ENCODE results near the gene GBP7.

GRCh38 chr1:89114662-89115061 lies 61.1 kb downstream of the GBP7 start:
- no peak for TF ChIP-seq EZH2 (IDR thresholded peaks at IDR 0.05)
- TF ChIP-seq CTCF (IDR thresholded peaks at IDR 0.05), result no peak
- no peak for TF ChIP-seq EZH2phosphoT487 (IDR thresholded peaks at IDR 0.05)
